Keratinocyte (primary cell): ENCODE measurements around the gene SIDT1. TPM values are rescaled to one million over a fixed set of nuclear protein-coding genes. Genes with fewer than 3 reads are reported as not detected.
"Not testable (repeated sequence)": the region's sequence is repeated elsewhere in the genome, so short reads cannot be mapped to it uniquely, and the experiment has no call there.

Experiments
- DNase-seq: peaks from one replicate; pipeline ENCODE4 v3.0.0-alpha.2; 2011; ENCODE audit warnings: low read depth, missing footprints, low spot score
- FAIRE-seq: peaks from 2 replicates; lab custom pipeline; 2011; peaks lifted over from hg19 to GRCh38; lab: Jason Lieb, UNC
- H2AFZ ChIP-seq: 2 replicates; pipeline ENCODE4 v1.6.0; 2012; ENCODE audit warnings: low read length, control low read depth, inconsistent platforms; ENCODE audit not compliant: control insufficient read depth
- H3K27ac ChIP-seq: 2 replicates; pipeline ENCODE4 v1.5.1; 2011; ENCODE audit warnings: low read length; ENCODE audit not compliant: control insufficient read depth, insufficient read depth
- H3K27me3 ChIP-seq: 3 replicates; pipeline ENCODE4 v1.6.0; 2011; ENCODE audit warnings: low read length; ENCODE audit not compliant: control insufficient read depth, insufficient read depth; ENCODE audit errors: extremely low read depth
- H3K36me3 ChIP-seq, 2 experiments: 2 replicates in 1 of 2; 3 replicates in 1 of 2; pipeline ENCODE4 v1.5.1; 2011; ENCODE audit warnings: low read length in 2 of 2, mild to moderate bottlenecking in 1 of 2; ENCODE audit not compliant: control insufficient read depth in 2 of 2, insufficient read depth in 2 of 2; ENCODE audit errors: extremely low read depth in 1 of 2
- H3K4me1 ChIP-seq: 3 replicates; pipeline ENCODE4 v1.5.1; 2011; ENCODE audit warnings: low read length; ENCODE audit not compliant: control insufficient read depth, insufficient read depth; ENCODE audit errors: extremely low read depth
- H3K4me2 ChIP-seq: 3 replicates; pipeline ENCODE4 v1.6.0; 2011; ENCODE audit warnings: low read depth, low read length; ENCODE audit not compliant: control insufficient read depth, insufficient read depth; ENCODE audit errors: extremely low read depth
- H3K4me3 ChIP-seq, 3 experiments: fragments of 200-600 bp in 1 of 3; sonication (generic) in 1 of 3; 2 replicates in 2 of 3; 3 replicates in 1 of 3; pipeline ENCODE4 v1.5.1; 2011 to 2016; ENCODE audit warnings: low read length in 3 of 3, mild to moderate bottlenecking in 3 of 3, control low read depth in 2 of 3, inconsistent platforms in 1 of 3, low read depth in 1 of 3, mixed read lengths in 1 of 3, mixed run types in 1 of 3, moderate library complexity in 1 of 3; ENCODE audit not compliant: control insufficient read depth in 2 of 3, insufficient read depth in 2 of 3; ENCODE audit errors: extremely low read depth in 1 of 3
- H3K79me2 ChIP-seq: 2 replicates; pipeline ENCODE4 v1.6.0; 2012; ENCODE audit warnings: low read length; ENCODE audit not compliant: control insufficient read depth, insufficient read depth
- H3K9ac ChIP-seq: 3 replicates; pipeline ENCODE4 v1.6.0; 2011; ENCODE audit warnings: low read length; ENCODE audit not compliant: control insufficient read depth, insufficient read depth; ENCODE audit errors: extremely low read depth
- H3K9me1 ChIP-seq: 3 replicates; pipeline ENCODE4 v1.6.0; 2011; ENCODE audit warnings: low read length; ENCODE audit not compliant: control insufficient read depth, insufficient read depth; ENCODE audit errors: extremely low read depth
- H3K9me3 ChIP-seq: 2 replicates; pipeline ENCODE4 v1.5.1; 2012; ENCODE audit warnings: low read depth, low read length; ENCODE audit not compliant: control insufficient read depth
- H4K20me1 ChIP-seq: 3 replicates; pipeline ENCODE4 v1.6.0; 2011; ENCODE audit warnings: low read length; ENCODE audit not compliant: control insufficient read depth, insufficient read depth; ENCODE audit errors: extremely low read depth
- CTCF ChIP-seq, 3 experiments: IDR thresholded peaks in 1 of 3; conservative IDR thresholded peaks in 1 of 3; optimal IDR thresholded peaks in 1 of 3; 2 replicates in 2 of 3; 3 replicates in 1 of 3; pipeline versions ENCODE3 to v1.5.1; 2011; ENCODE audit warnings: low read length in 3 of 3, mild to moderate bottlenecking in 3 of 3, moderate library complexity in 2 of 3, control low read depth in 1 of 3, inconsistent platforms in 1 of 3; ENCODE audit not compliant: insufficient read depth in 2 of 3; ENCODE audit errors: extremely low read depth in 1 of 3
- EZH2 ChIP-seq: IDR thresholded peaks from one replicate; pipeline ENCODE4 v1.6.1; 2012; ENCODE audit warnings: inconsistent platforms, mild to moderate bottlenecking, low read length, moderate library complexity
- dilution Hi-C: fragments of 300-500 bp; cut with MboI; formaldehyde crosslinking; loops from one replicate; pipeline ENCODE4 v1.7.0; 2020; ENCODE audit warnings: low sequenced_read_pairs; ENCODE audit not compliant: extremely low pct_ligation_motif_present
- polyA plus RNA-seq, 5 experiments: library from polyadenylated mRNA; depleted of rRNA in 3 of 5; stranded (reverse) in 3 of 5; stranded (forward) in 1 of 5; unstranded in 1 of 5; fragments of >200 nt; gene quantifications; 1 replicate in 1 of 5; 2 replicates in 3 of 5; 3 replicates in 1 of 5; pipeline versions ENCODE4 v1.2.1 to v1.2.3, GENCODE V29; 2011 to 2012; ENCODE audit warnings: missing spikeins in 2 of 5, low read depth in 1 of 5, low replicate concordance in 1 of 5

Gene SIDT1
- polyA plus RNA-seq, 1 donor (not counting 4 experiments of a cell fraction or from before 2014, with no cell fraction given): 0.12 TPM

GRCh38 chr3:113631573-113631972, 99.2 kb downstream of the SIDT1 start:
- Histone ChIP-seq H3K9me3 (no peaks in the 10 kb centered on the region), H2AFZ (no peak overlapping the region), H3K4me3 (no peak overlapping the region), H3K4me1 (no peaks in the 10 kb centered on the region), H3K36me3 (no peaks in the 10 kb centered on the region), H3K9me1 (no peaks in the 10 kb centered on the region), H3K9ac (no peak overlapping the region), H3K27ac (no peak overlapping the region), H3K27me3 (no peaks in the 10 kb centered on the region), H3K4me2 (no peak overlapping the region), H4K20me1 (no peaks in the 10 kb centered on the region), H3K79me2 (no peaks in the 10 kb centered on the region)
- FAIRE-seq (no peak), DNase-seq (no peak)
- dilution Hi-C loops: no loop called here
- no peak for TF ChIP-seq CTCF (optimal IDR thresholded peaks at IDR 0.05 in 1 of 3, IDR thresholded peaks at IDR 0.05 in 1 of 3, conservative IDR thresholded peaks at IDR 0.05 in 1 of 3; ENCODE audit: extremely low read depth in 1 of 3, insufficient read depth in 2 of 3, low read length in 3 of 3)
- TF ChIP-seq EZH2: no peak

GRCh38 chr3:113634782-113635474, 102.6 kb downstream of the SIDT1 start:
- H3K27ac ChIP-seq: no peak overlapping the region
- DNase-seq: no peak
- H3K27me3 ChIP-seq: no peaks in the 10 kb centered on the region
- no peaks in the 10 kb centered on the region for H4K20me1 ChIP-seq
- H3K4me2 ChIP-seq: no peak overlapping the region
- H3K79me2 ChIP-seq: no peaks in the 10 kb centered on the region
- dilution Hi-C loops: no loop called here
- H3K4me1 ChIP-seq: no peaks in the 10 kb centered on the region
- H2AFZ ChIP-seq: no peak overlapping the region
- no peak overlapping the region for H3K4me3 ChIP-seq
- no peak for TF ChIP-seq CTCF (optimal IDR thresholded peaks at IDR 0.05 in 1 of 3, IDR thresholded peaks at IDR 0.05 in 1 of 3, conservative IDR thresholded peaks at IDR 0.05 in 1 of 3; ENCODE audit: extremely low read depth in 1 of 3, insufficient read depth in 2 of 3, low read length in 3 of 3)
- no peak for TF ChIP-seq EZH2
- FAIRE-seq: no peak
- no peak overlapping the region for H3K9ac ChIP-seq
- H3K36me3 ChIP-seq: no peaks in the 10 kb centered on the region
- H3K9me1 ChIP-seq: no peaks in the 10 kb centered on the region
- no peaks in the 10 kb centered on the region for H3K9me3 ChIP-seq

- H4K20me1 ChIP-seq, DNase-seq, dilution Hi-C loops, H3K79me2 ChIP-seq, H3K27ac ChIP-seq, H3K27me3 ChIP-seq, H3K4me1 ChIP-seq, H3K36me3 ChIP-seq, H3K9me1 ChIP-seq, H3K9ac ChIP-seq, H3K4me2 ChIP-seq, FAIRE-seq, H2AFZ ChIP-seq, H3K9me3 ChIP-seq, H3K4me3 ChIP-seq: not testable (repeated sequence)
These were observed 103.7 kb downstream of the SIDT1 start for GRCh38 chr3:113636034-113636433.
